Measurements from ENCODE around the gene CFAP46.
"Not testable (repeated sequence)": the region's sequence is repeated elsewhere in the genome, so short reads cannot be mapped to it uniquely, and the experiment has no call there.

Gene CFAP46

GRCh38 chr10:132943791-132944404 lies 1.5 kb upstream of the CFAP46 start:
- DNase-seq (ENCODE audit: low read depth), result no peak

GRCh38 chr10:132943058-132943790 lies 854 bp upstream of the CFAP46 start:
- no peak for DNase-seq (ENCODE audit: low read depth)

DNA sequence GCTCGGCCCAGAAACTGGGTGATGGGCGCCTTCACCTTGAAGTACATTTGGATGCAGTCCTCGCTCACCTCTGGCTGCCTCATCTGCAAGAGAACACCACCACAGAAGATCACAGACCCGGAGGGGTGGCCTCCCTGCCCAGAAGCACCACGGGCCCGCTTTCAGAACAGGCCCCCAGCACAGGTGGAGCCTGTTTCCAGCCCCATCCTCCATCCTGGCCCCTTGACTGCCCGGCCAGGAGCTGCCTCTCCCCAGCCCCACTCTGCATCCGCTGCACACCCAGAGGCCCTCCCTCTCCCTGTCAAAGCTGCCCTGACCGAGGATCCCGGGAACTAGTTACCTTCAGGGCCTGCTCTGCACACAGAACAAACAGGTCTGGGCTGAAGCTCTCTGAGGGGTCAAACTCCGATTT lies 724 bp downstream of the CFAP46 start:
- no peak for DNase-seq (ENCODE audit: low read depth)

DNA sequence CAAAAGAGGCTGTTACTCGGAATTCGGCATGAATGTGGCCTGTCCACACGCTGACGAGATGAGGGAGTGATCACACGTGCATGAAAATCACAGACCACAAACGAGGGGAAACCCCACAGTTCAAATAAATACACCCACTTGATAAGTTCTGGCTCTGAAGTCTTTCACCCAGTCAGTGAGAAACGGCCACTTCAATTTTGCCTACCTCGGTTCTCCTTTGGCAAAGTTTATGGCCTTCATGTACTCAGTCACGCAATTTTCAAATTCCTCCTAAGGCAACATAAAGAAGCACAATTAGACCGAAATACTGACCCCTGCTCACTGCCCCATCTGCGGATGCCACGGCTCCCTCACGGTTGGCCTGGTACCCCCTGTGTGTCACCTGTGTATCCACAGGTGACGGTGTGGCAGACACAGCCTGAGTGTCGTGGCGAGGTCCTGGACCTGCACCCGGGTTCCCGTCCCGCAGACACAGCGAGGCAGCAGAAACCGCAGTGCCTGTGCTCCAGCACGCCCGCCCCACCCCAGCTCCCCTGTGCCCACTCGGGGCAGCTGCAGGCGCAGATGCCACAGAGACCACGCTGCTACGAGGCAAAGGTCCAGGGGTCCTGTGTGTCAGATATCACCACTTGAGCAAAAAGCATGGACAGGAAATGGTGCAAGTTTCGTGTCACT lies 1.4 kb downstream of the CFAP46 start:
- no peak for DNase-seq (ENCODE audit: low read depth)

GRCh38 chr10:132939957-132940790 lies 2.2 kb downstream of the CFAP46 start:
- DNase-seq (ENCODE audit: low read depth), result no peak

DNA sequence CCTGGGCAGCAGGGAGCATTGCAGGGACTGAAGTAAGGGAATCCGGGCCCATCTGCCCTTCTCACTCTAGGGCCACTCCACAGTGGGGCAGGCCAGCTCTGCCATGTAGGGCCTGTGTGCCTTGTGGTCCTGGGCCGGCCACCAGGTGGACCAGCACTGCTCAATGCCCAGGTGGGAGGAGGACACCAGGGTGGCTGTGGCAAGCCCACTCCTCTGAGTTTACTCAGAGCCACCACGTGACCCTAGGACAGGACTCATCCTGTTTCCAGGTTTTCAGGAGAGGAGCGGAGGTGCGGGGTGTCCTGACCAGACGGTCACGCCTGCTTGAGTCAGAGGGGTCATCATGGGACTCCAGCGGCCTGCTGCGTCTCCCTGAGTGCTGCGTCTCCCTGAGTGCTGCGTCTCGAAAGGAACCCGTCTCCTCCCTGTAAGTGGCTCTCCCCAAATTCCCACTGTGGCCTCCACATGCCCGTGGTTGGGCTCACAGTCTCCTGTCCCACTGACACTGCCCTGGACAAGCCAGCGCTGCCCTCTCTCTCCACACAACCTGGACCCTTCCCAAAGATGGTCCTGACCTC lies 2.9 kb downstream of the CFAP46 start:
- no peak for DNase-seq (ENCODE audit: low read depth)

GRCh38 chr10:132938472-132939339 lies 3.7 kb downstream of the CFAP46 start:
- DNase-seq (ENCODE audit: low read depth), result no peak

DNA sequence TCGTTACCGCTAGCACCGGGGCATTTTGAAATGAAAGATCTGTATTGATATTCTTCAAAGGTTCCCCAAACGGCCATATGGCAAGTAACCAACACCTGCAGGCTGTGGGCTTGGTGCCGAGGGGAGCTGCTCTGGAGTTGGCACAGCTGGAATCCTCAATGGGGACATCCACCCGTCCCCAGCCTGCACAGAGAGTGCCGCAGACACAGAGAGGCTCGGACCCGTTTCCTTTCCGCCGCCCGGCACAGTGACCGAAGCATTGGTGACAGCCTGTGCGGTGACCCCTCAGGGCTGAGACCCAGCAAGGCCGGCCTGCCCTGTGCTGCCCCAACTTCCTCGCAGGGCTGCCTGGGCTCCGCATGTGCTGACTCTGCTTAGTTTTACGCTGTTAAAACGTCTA lies 4.5 kb downstream of the CFAP46 start:
- DNase-seq (ENCODE audit: low read depth), result no peak

GRCh38 chr10:132934953-132935352 lies 7.4 kb downstream of the CFAP46 start:
- DNase-seq (ENCODE audit: low read depth), result no peak

- DNase-seq (ENCODE audit: low read depth), result no peak
Observed at GRCh38 chr10:132933308-132934042, 8.9 kb downstream of the CFAP46 start.

- no peak for DNase-seq (ENCODE audit: low read depth)
Observed at GRCh38 chr10:132932461-132933307, 9.7 kb downstream of the CFAP46 start.

- DNase-seq (ENCODE audit: low read depth), result not testable (repeated sequence)
Observed at GRCh38 chr10:132931258-132932250, 10.8 kb downstream of the CFAP46 start.

DNA sequence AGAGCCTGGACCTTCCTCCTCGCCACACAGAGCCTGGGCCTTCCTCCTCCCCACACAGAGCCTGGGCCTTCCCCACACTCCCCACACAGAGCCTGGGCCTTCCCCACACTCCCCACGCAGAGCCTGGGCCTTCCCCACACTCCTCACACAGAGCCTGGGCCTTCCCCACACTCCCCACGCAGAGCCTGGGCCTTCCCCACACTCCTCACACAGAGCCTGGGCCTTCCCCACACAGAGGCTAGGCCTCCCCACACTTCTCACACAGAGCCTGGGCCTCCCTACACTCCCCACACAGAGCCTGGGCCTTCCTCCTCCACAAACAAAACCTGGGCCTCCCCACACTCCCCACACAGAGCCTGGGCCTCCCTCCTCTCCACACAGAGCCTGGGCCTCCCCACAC lies 11.7 kb downstream of the CFAP46 start:
- DNase-seq (ENCODE audit: low read depth), result not testable (repeated sequence)

GRCh38 chr10:132929953-132930548 lies 12.3 kb downstream of the CFAP46 start:
- DNase-seq (ENCODE audit: low read depth), result no peak

GRCh38 chr10:132929480-132929879 lies 12.9 kb downstream of the CFAP46 start:
- DNase-seq (ENCODE audit: low read depth), result no peak

DNA sequence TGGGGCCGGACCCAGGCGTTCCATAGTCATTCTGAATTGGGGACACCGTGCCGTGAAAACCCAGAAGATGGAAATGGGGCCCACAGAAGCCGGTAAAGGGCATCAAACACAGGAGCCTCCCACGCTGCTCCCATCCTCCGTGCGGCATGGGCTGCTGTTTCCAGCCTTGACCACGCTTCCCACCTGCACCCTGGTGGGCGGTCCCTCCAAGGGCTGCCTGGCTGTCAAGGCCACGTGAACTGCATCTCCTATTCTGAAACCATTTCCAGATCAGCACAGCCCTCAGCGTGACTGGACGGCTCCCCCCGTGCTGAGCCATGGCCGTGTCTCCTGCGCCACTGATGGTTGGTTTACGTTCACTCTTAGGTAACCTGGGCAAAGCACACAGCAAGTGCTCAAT lies 14.1 kb downstream of the CFAP46 start:
- DNase-seq (ENCODE audit: low read depth), result no peak

- no peak for DNase-seq (ENCODE audit: low read depth)
Observed at GRCh38 chr10:132927824-132928223, 14.5 kb downstream of the CFAP46 start.
